GM23338 (cell line): Measurements from ENCODE around the gene ASB14. TPM values are rescaled to one million over a fixed set of nuclear protein-coding genes. Genes with fewer than 3 reads are reported as not detected.
A peak's percentile ranks its signal among the peaks of the same experiment; 100 is the strongest.

Experiments
- ATAC-seq: fragments of 200-7000 bp; cut with Tn5 transposase; 3 replicates; pipeline ENCODE4 v1.9.1; 2020
- DNase-seq: peaks from one replicate; pipeline ENCODE4 v3.0.0-alpha.2; 2015; ENCODE audit warnings: low spot score
- H2AFZ ChIP-seq: fragments of 200-600 bp; sonication (generic); 2 replicates; pipeline ENCODE4 v1.8.0; 2016; ENCODE audit warnings: antibody characterized with exemption, mild to moderate bottlenecking, moderate library complexity
- H3F3A ChIP-seq: fragments of 200-600 bp; sonication (generic); replicated peaks from 2 replicates; pipeline ENCODE4 v1.8.0; 2017; ENCODE audit warnings: antibody characterized with exemption, mixed run types, low read depth
- H3K27ac ChIP-seq: fragments of 200-600 bp; sonication (generic); 2 replicates; pipeline ENCODE4 v1.6.1; 2016; ENCODE audit warnings: low read depth
- H3K27me3 ChIP-seq: fragments of 200-600 bp; sonication (generic); 2 replicates; pipeline ENCODE4 v1.8.0; 2016; ENCODE audit warnings: mild to moderate bottlenecking, mixed run types, moderate library complexity; ENCODE audit not compliant: insufficient read depth
- H3K36me3 ChIP-seq: fragments of 200-600 bp; sonication (generic); 2 replicates; pipeline ENCODE4 v1.8.0; 2016; ENCODE audit warnings: mild to moderate bottlenecking; ENCODE audit not compliant: insufficient read depth
- H3K4me1 ChIP-seq: fragments of 200-600 bp; sonication (generic); 2 replicates; pipeline ENCODE4 v1.8.0; 2016; ENCODE audit warnings: mild to moderate bottlenecking, moderate library complexity; ENCODE audit not compliant: insufficient read depth
- H3K4me2 ChIP-seq: fragments of 200-600 bp; sonication (generic); 2 replicates; pipeline ENCODE4 v1.7.1; 2017; ENCODE audit warnings: mixed run types
- H3K4me3 ChIP-seq: fragments of 200-600 bp; sonication (generic); 2 replicates; pipeline ENCODE4 v1.6.1; 2016; ENCODE audit warnings: mixed run types
- H3K79me2 ChIP-seq: fragments of 200-600 bp; sonication (generic); replicated peaks from 2 replicates; pipeline ENCODE4 v1.8.0; 2017; ENCODE audit warnings: mild to moderate bottlenecking; ENCODE audit not compliant: insufficient read depth
- H3K9me2 ChIP-seq: fragments of 200-600 bp; sonication (generic); 2 replicates; pipeline ENCODE4 v1.8.0; 2017; ENCODE audit not compliant: insufficient read depth
- H4K20me1 ChIP-seq: fragments of 200-600 bp; sonication (generic); replicated peaks from 2 replicates; pipeline ENCODE4 v1.8.0; 2017; ENCODE audit warnings: mild to moderate bottlenecking; ENCODE audit not compliant: insufficient read depth
- H3K27ac Mint-ChIP-seq: 2 replicates; pipeline ENCODE4 v1.8.0; 2020; ENCODE audit warnings: inconsistent platforms, mild to moderate bottlenecking, moderate library complexity, mixed read lengths
- H3K27me3 Mint-ChIP-seq: 3 replicates; pipeline ENCODE4 v1.8.0; 2022; ENCODE audit warnings: low read depth, mild to moderate bottlenecking, moderate library complexity, mixed read lengths, inconsistent platforms; ENCODE audit not compliant: insufficient read depth, poor library complexity
- H3K36me3 Mint-ChIP-seq: 3 replicates; pipeline ENCODE4 v1.8.0; 2021; ENCODE audit warnings: low read depth, mild to moderate bottlenecking, inconsistent platforms, moderate library complexity, mixed read lengths
- H3K4me1 Mint-ChIP-seq: 3 replicates; pipeline ENCODE4 v1.8.0; 2020; ENCODE audit warnings: mild to moderate bottlenecking, inconsistent platforms, mixed read lengths
- H3K4me3 Mint-ChIP-seq: 3 replicates; pipeline ENCODE4 v1.8.0; 2021; ENCODE audit warnings: moderate library complexity, mild to moderate bottlenecking, inconsistent platforms, mixed read lengths
- H3K9me3 Mint-ChIP-seq: 3 replicates; pipeline ENCODE4 v1.8.0; 2020; ENCODE audit warnings: moderate library complexity, mild to moderate bottlenecking, inconsistent platforms, mixed read lengths
- ETS1 ChIP-seq: IDR thresholded peaks from 2 replicates; pipeline ENCODE4 v1.6.1; 2016; ENCODE audit warnings: antibody characterized with exemption
- EZH2 ChIP-seq: fragments of 200-600 bp; sonication (generic); IDR thresholded peaks from one replicate; pipeline ENCODE4 v1.8.0; 2017; ENCODE audit warnings: antibody characterized with exemption, mild to moderate bottlenecking, low read depth; ENCODE audit not compliant: unreplicated experiment
- EZH2phosphoT487 ChIP-seq: fragments of 200-600 bp; sonication (generic); IDR thresholded peaks from one replicate; pipeline ENCODE4 v1.8.1; 2018; ENCODE audit warnings: antibody characterized with exemption; ENCODE audit not compliant: unreplicated experiment
- JUNB ChIP-seq: IDR thresholded peaks from one replicate; pipeline ENCODE4 v1.6.1; 2016; ENCODE audit warnings: antibody characterized with exemption; ENCODE audit not compliant: unreplicated experiment
- NANOG ChIP-seq: IDR thresholded peaks from 2 replicates; pipeline ENCODE4 v1.6.1; 2016; ENCODE audit warnings: antibody characterized with exemption, borderline replicate concordance
- POLR2AphosphoS5 ChIP-seq: IDR thresholded peaks from 2 replicates; pipeline ENCODE4 v1.6.1; 2016; ENCODE audit warnings: antibody characterized with exemption, low read depth
- REST ChIP-seq: IDR thresholded peaks from one replicate; pipeline ENCODE4 v1.6.1; 2018; ENCODE audit warnings: antibody characterized with exemption; ENCODE audit not compliant: unreplicated experiment
- STAT1 ChIP-seq: IDR thresholded peaks from one replicate; pipeline ENCODE4 v1.6.1; 2016; ENCODE audit warnings: antibody characterized with exemption; ENCODE audit not compliant: unreplicated experiment
- ZNF114 ChIP-seq: fragments of 250-450 bp; sonication (Bioruptor Pico); IDR thresholded peaks from 2 replicates; pipeline ENCODE4 v1.5.0; 2020; ENCODE audit warnings: mild to moderate bottlenecking, moderate library complexity
- ZNF331 ChIP-seq: fragments of 250-450 bp; sonication (Bioruptor Pico); IDR thresholded peaks from 2 replicates; pipeline ENCODE4 v1.5.0; 2020; ENCODE audit warnings: low read depth, mild to moderate bottlenecking, moderate library complexity
- ZNF462 ChIP-seq: fragments of 250-450 bp; sonication (Bioruptor Pico); IDR thresholded peaks from 2 replicates; pipeline ENCODE4 v1.5.0; 2020; ENCODE audit warnings: mild to moderate bottlenecking, moderate library complexity
- polyA plus RNA-seq: library from polyadenylated mRNA; unstranded; fragments of >200 nt; fragmentation: Nextera tagmentation; extraction: Ambion mirVana; gene quantifications from 2 replicates; pipeline ENCODE4 v1.2.1, GENCODE V29; 2016
- total RNA-seq: library from RNA; depleted of rRNA; stranded (reverse); fragments of >200 nt; shearing (Covaris generic); gene quantifications from 2 replicates; pipeline ENCODE4 v1.2.3, GENCODE V29; 2014

The ASB14 gene
- total and polyA plus RNA-seq, 2 experiments from 2014 or later, result 0.87 TPM; not detected in 1

- Histone ChIP-seq H2AFZ (no peak overlapping the region), H3K9me2 (no peaks in the 10 kb centered on the region), H3K4me2 (no peak overlapping the region), H3K36me3 (no peaks in the 10 kb centered on the region), H3F3A (no peaks in the 10 kb centered on the region), H3K4me3 (no peak overlapping the region), H4K20me1 (no peaks in the 10 kb centered on the region), H3K79me2 (no peaks in the 10 kb centered on the region), H3K4me1 (no peaks in the 10 kb centered on the region), H3K27ac (no peak overlapping the region), H3K27me3 (no peaks in the 10 kb centered on the region)
- peaks cover 6% of the 10 kb centered on the region; the same call in 2 of the 3 replicates for H3K36me3 Mint-ChIP-seq
- DNase-seq (peak; percentile 29), ATAC-seq (no peak; the same call in 2 of the 3 replicates)
- H3K4me1 Mint-ChIP-seq, result no peaks in the 10 kb centered on the region
- no peak overlapping the region for H3K4me3 Mint-ChIP-seq
- H3K9me3 Mint-ChIP-seq, result peaks cover 6% of the 10 kb centered on the region; the same call in 1 of the 3 replicates
- H3K27me3 Mint-ChIP-seq, result no peaks in the 10 kb centered on the region
- no peak overlapping the region for H3K27ac Mint-ChIP-seq
- no peak for TF ChIP-seq ZNF462 (CRISPR knock-in tag)
- TF ChIP-seq ZNF114 (CRISPR knock-in tag), result no peak
Observed at GRCh38 chr3:57288403-57288802, 4.1 kb downstream of the ASB14 start.

GRCh38 chr3:57287205-57287604 lies 5.3 kb downstream of the ASB14 start:
- no peaks in the 10 kb centered on the region for H3K4me1 ChIP-seq
- Mint-ChIP-seq H3K4me3 (no peak overlapping the region), H3K27me3 (no peaks in the 10 kb centered on the region), H3K4me1 (no peaks in the 10 kb centered on the region), H3K9me3 (peaks cover 6% of the 10 kb centered on the region; the same call in 1 of the 3 replicates), H3K36me3 (peaks cover 6% of the 10 kb centered on the region; the same call in 2 of the 3 replicates), H3K27ac (no peak overlapping the region)
- no peak overlapping the region for H3K4me3 ChIP-seq
- no peak for DNase-seq
- no peak overlapping the region for H3K27ac ChIP-seq
- H4K20me1 ChIP-seq, result no peaks in the 10 kb centered on the region
- no peaks in the 10 kb centered on the region for H3K36me3 ChIP-seq
- ATAC-seq, result no peak
- no peak overlapping the region for H3K4me2 ChIP-seq
- H3K27me3 ChIP-seq, result no peaks in the 10 kb centered on the region
- no peaks in the 10 kb centered on the region for H3F3A ChIP-seq
- no peaks in the 10 kb centered on the region for H3K9me2 ChIP-seq
- H2AFZ ChIP-seq, result no peak overlapping the region
- no peaks in the 10 kb centered on the region for H3K79me2 ChIP-seq
- no peak for TF ChIP-seq REST
- TF ChIP-seq ETS1, result no peak
- TF ChIP-seq NANOG, result no peak
- TF ChIP-seq JUNB, result no peak
- TF ChIP-seq EZH2, result no peak
- no peak for TF ChIP-seq STAT1
- no peak for TF ChIP-seq ZNF331
- no peak for TF ChIP-seq ZNF114 (CRISPR knock-in tag)
- TF ChIP-seq EZH2phosphoT487, result no peak
- TF ChIP-seq POLR2AphosphoS5, result no peak
